HG03521 (cell line): Measurements from ENCODE around the gene ZFP92.
"Not testable (repeated sequence)": the region's sequence is repeated elsewhere in the genome, so short reads cannot be mapped to it uniquely, and the experiment has no call there.

ENCODE experiments used
- ATAC-seq: cut with Tn5 transposase; IDR thresholded peaks from one replicate; pipeline ENCODE4 v1.9.1; 2021; ENCODE audit warnings: mild to moderate bottlenecking, moderate library complexity; ENCODE audit not compliant: unreplicated experiment

The ZFP92 gene

GRCh38 chrX:153384973-153385372, 26.3 kb upstream of the ZFP92 start:
- not testable (repeated sequence) for ATAC-seq

GRCh38 chrX:153386097-153386496, 25.2 kb upstream of the ZFP92 start:
- ATAC-seq = no peak

GRCh38 chrX:153387345-153387744, 23.9 kb upstream of the ZFP92 start:
- ATAC-seq = no peak

- no peak for ATAC-seq
These were observed 23.1 kb upstream of the ZFP92 start for GRCh38 chrX:153387987-153388721.

DNA sequence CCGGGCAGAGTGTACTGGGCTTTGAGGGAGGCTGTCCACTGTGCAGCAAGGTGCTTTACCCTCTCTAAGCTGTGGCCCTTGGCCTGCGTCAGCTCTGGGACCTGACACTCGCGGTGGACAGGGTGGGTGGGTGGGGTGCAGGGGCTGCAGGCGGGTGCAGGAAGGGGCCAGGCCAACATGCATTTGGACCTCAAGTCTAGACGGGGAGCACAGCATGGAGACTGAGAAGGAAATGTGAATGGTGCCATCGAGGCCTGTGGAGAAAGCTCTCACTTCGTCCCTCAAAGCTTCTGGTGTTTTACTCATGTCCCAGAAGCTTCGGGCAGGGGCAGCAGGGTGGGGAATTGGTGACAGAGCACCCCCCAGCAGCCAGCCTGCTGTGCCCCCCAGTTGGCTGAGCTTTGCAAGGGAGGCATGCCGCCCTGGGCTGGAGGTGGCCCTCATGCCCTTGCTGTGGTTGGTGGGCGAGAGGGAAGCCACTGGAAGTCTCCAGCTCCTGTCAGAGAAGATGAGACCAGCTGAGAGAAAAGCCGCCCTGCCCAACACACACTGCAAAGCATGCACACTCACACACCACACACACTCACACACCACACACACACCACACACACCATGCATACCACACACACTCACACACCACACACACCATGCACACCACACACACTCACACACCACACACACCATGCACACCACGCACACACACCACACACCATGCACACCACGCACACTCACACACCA, 22.4 kb upstream of the ZFP92 start:
- no peak for ATAC-seq

- not testable (repeated sequence) for ATAC-seq
These were observed 21.9 kb upstream of the ZFP92 start for GRCh38 chrX:153389460-153389768.

DNA sequence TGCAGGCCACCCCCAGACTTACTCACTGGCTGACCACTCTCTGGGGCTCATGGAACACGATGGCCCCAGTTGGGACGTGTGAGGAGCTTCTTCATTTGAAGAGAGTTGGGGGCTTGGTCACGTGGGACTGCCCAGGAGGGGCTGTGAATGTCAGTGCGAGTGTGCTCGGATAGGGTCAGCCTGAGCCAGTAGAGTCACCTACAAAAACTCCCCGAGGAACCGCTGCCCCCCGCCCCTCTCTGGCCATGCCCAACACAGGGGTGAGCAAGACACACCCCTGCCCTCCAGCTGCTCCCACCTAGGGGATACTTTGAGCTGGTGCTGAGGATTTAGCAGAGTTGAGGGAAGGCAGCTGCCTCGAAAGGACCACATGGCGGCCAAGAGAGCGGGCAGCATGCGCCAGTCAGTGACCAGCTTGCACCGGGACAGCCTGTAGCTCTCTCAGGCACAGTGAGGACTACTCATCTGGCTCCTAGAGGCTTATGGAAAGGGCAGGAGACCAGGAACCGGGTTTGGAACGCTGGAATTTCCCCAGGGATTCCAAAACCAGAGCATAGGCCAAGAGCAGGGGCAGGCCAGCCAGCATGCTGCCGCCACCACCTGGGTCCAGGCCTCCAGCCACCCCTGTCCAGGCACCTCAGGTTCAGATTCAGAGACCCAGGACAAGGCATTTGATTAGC, 18.5 kb upstream of the ZFP92 start:
- ATAC-seq = no peak

GRCh38 chrX:153394612-153395011, 16.7 kb upstream of the ZFP92 start:
- ATAC-seq = no peak

DNA sequence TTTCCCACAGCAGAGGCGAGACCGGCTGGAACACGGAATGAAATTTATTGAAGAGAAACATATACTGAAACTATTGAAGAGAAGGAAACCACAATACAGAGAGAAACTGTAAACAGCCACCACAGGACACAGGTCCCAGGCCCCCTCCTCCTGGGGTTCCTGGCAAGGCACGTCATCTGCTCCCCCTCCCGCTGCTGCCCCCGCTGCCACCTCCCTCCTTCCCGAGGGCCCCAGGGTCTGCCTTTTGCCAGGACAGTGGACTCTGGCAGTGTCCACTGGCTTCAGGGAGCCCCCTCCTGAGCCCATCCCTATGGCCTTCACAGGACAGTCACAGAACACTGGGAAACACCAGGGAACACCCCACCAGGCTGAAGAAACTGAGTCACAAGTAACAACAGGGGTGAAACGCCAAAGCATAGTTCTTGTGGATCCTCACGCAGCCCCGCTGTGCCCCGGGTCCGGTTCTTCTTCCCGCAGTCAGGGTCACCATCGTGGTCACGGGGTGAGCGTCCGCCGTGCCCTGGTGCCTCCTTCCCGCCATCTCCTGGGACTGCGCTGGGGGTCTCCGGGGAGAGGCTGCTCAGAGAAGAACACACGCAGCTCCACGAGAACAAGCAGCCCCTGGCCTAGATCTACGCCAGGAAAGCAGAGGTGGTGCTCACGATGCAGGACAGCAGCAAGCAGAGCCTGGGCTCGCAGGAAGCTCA, 15.5 kb upstream of the ZFP92 start:
- no peak for ATAC-seq

DNA sequence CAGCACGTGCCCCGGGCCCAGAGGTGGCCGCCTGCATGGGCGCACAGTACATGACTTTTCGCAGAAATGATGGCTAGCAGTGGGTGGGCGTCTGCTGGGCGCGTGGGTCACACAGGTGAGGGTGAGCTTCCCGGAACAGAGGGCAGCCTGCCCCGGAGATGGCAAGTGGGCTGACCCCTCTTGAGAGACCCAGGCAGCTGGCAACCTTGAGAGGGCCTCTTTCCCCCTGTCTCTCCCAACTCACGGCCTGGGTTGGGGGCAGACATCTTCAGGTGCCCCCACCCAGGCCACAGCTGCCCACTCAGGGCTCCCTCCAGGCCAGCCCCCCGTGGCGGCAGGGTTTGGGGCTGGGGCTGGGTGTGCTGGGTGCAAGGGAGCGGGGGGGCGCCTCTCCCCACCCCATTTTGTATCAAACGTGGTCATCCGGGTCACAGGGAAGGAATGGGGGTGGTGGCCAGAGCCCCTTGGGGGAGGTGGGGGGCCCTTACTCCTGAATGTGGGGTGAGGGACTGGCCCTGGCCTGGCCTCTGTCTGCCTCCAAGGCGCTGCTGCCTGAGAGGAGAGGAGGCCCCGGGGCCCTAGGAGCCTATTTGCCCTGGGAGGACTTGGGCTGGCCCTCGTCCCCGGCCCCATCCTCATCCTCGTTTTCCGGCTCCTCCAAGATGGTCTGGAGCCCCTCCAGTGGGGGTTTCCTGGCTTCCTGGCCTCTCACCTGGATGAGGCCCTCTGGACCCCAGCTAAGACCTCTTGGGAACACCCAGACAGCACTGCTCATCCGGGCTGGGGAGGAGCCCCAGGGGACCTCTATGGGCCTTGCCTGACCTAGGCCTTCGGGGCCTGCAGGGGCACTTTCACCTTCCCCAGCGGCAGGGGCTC, 14.7 kb upstream of the ZFP92 start:
- ATAC-seq = no peak

DNA sequence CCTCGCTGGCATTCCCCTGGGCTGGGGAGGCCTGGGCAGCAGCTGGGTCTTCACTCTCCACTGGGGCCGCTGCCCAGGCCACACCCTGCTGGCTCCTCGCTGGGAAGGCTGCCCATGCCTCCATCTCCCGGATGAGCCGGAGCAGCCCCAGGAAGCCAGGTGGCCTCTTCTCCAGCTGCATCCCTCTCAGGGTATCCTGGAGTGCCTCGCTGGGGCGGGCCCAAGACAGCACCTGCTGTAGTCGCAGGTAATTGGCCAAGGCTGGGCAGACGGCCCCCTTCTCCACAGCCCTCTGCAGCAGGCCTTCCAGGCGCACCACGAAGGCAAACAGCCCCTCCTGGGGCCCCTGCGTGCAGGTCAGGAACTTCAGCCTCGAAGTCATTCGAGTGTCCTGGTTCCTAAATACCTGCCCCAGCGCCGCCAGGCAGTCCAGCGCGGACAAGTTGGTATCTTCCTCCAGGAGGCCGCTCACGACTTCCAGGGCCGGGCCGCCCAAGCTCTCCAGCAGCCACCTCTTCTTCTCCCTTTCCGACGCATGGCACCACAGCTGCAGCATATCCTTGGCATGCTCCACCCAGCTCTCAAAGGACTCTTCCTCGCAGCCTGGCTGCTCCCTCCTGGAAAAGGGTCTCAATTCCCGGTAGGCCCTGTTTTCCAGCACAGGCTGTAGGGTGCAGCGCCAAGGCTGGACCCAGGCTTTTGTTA, 13.9 kb upstream of the ZFP92 start:
- no peak for ATAC-seq

DNA sequence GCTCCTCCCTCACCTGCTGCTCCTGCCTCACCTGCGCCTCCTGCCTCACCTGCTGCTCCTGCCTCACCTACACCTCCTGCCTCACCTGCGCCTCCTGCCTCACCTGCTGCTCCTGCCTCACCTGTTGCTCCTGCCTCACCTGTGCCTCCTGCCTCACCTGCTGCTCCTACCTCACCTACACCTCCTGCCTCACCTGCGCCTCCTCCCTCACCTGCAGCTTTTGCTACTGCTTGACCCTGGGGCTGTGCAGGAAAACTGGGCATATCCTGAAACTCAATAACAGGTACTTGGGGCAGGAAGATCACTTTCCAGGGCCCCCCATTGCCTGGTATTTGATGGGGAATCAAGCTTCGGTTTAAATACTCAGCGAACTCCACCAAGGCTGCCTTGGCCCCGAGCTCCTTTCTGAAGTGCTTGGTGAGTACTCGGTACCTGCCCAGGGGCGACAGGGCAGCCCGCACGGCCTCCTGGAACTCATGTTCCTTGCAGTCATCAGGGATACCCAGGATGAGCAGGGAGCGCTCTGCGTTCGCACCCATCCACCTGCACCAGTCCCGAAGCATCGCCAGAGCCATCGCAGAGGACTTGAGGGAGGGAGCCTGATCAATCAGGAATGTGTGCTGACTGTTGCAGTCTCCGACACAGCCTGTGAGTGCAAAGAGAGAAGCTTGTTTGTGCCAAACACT, 12.9 kb upstream of the ZFP92 start:
- ATAC-seq = no peak

DNA sequence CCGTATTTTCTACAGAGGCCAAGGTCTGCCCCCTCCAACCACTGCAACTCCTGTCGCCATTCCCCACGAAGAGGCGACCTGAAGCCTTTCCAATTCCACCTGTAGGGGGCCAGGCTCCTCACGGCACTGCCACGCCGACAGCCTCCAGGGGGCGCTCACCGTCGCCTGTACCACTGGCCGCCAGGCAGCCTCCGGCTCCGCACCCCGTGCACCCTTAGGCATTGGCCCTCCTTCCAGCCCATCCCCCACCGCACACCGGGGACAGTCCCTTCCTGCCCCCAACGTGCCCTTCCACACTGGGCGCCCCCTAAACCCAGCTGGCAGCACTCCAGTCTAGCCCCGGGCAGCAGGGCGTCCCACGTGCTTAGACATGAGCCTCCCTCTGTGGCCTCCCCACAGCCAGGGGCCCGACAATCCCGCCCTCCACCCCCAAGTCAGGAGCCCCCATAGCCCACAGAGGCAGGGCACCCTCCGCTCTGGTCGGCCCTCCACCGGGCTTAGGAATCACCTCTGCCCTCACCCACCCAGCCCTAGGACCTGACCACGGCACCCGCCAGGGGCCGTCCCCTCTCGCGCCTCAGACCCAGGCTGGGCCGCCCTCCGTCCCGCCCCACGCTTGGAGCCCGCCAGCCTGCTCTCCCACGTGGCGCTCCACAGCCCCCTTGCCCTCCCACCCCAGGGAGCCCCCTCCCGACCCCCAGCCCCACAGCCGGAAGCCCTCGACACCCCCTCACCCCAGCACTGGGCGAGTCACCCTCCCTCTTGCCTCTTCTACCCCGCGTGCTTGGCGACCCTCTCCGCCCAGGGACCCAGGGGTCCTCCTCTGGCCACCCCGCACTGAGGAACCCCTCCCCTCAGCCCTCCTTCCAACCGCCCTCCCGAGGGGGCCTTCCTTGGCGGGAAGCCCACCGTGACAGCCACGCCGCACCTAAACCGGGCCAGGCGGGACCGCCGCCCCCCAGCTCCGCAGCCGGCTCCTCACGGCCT, 10.8 kb upstream of the ZFP92 start:
- peak; percentile 65 for ATAC-seq

GRCh38 chrX:153401133-153401764, 10.0 kb upstream of the ZFP92 start, which contains the start of gene PNMA6E:
Gene PNMA6E (minus strand): TSS chrX:153401350. CDS start chrX:153398849, 2,501 bp downstream.
- ATAC-seq = no peak

DNA sequence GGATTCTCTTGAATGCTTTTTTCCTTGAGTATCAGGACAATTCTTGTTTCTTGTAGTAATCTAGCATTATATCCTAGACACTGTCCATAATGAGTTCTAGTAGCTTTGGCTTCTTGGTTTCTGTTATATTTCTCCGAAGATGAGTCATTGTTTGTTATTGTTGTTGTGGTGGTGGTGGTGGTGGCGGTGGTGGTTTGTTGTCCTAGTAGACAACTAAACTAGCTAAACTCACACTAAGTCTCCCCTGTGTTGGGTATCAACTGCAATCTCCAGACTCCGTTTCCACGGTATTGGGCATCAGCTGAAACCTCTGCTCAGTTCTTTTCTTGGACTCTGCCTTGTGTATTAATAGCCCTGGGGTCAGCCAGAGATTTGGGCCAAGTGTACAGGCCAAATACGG, 6.9 kb upstream of the ZFP92 start:
- not testable (repeated sequence) for ATAC-seq

GRCh38 chrX:153405426-153405825, 5.8 kb upstream of the ZFP92 start:
- ATAC-seq = no peak

DNA sequence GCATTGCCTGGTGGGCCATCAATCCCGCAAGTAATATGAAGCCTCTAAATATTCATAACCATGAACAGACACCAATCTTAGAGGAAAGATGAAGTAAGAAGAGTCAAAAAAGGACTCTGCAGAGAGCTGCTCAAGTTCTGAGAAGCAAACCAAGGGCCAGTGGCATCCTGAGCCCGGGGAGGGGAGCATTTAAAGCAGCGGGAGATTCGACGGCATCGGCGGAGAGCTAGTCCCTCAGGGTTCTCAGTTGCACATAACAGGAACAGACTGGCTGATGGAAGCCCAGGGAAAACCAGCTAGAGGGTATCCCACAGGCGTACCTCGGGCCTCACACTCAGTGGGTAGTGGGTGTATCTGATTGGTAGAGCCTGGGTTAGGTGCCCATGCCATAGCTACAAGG, 5.3 kb upstream of the ZFP92 start:
- ATAC-seq = no peak

GRCh38 chrX:153406903-153407302, 4.4 kb upstream of the ZFP92 start:
- ATAC-seq = no peak
